DOHH2 (cell line): ENCODE results near the gene JAK1.

Experiments
- EZH2phosphoT487 ChIP-seq: fragments of 200-600 bp; sonication (generic); IDR thresholded peaks from 2 replicates; pipeline ENCODE4 v1.6.1; 2017; ENCODE audit warnings: borderline replicate concordance, mild to moderate bottlenecking, antibody characterized with exemption, low read length, moderate library complexity, mixed read lengths
- TF ChIP-seq, protein P1 (sequence below): fragments of 200-600 bp; sonication (generic); IDR thresholded peaks from one replicate; pipeline ENCODE4 v1.5.1; 2014; ENCODE audit warnings: antibody characterized with exemption, mild to moderate bottlenecking, low read depth, low read length; ENCODE audit not compliant: poor library complexity, severe bottlenecking

DNA sequence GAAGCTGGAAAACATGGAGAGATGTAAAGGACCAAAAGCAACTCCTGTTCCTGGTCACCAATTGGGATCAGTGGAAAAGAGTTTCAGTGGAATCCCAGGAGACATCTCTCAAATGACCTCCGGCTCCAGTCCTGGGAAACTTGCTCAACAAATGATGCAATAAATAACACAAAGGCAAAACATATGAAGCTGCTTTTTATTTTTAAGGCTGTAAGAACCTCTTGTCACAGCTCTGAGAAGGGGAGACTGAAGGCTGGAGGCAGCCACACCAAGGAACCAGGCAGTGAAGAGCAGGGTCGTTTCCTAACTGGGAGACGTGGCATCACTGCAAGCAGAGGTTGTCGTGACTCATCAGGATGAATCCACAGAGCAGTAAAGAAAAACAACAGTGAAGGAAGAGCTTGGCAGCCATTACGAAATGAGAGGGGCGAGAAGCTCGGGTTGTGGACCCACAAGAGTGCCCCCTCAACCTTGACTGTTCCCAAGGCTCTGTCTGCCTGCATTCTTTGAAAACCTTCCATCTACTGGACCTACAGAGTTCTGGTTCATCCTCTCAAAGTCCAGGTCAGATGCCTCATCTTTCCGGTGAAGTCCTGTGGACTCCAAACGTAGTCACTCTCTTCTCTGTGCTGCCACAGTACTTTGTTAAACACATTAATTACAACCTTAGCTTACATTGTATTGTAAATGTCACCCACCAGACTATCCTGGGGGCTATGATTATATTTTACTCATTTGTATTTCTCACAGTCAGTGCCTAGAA is 32.1 kb downstream of the JAK1 start:
- TF ChIP-seq, protein P1, sequence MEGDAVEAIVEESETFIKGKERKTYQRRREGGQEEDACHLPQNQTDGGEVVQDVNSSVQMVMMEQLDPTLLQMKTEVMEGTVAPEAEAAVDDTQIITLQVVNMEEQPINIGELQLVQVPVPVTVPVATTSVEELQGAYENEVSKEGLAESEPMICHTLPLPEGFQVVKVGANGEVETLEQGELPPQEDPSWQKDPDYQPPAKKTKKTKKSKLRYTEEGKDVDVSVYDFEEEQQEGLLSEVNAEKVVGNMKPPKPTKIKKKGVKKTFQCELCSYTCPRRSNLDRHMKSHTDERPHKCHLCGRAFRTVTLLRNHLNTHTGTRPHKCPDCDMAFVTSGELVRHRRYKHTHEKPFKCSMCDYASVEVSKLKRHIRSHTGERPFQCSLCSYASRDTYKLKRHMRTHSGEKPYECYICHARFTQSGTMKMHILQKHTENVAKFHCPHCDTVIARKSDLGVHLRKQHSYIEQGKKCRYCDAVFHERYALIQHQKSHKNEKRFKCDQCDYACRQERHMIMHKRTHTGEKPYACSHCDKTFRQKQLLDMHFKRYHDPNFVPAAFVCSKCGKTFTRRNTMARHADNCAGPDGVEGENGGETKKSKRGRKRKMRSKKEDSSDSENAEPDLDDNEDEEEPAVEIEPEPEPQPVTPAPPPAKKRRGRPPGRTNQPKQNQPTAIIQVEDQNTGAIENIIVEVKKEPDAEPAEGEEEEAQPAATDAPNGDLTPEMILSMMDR = no peak
- no peak for TF ChIP-seq EZH2phosphoT487
